ENCODE results near the gene AIFM1. TPM values are rescaled to one million over a fixed set of nuclear protein-coding genes. Genes with fewer than 3 reads are reported as not detected.

Gene AIFM1
- total and polyA plus RNA-seq, 2 experiments from 2014 or later = 29.6 to 47.3 TPM

DNA sequence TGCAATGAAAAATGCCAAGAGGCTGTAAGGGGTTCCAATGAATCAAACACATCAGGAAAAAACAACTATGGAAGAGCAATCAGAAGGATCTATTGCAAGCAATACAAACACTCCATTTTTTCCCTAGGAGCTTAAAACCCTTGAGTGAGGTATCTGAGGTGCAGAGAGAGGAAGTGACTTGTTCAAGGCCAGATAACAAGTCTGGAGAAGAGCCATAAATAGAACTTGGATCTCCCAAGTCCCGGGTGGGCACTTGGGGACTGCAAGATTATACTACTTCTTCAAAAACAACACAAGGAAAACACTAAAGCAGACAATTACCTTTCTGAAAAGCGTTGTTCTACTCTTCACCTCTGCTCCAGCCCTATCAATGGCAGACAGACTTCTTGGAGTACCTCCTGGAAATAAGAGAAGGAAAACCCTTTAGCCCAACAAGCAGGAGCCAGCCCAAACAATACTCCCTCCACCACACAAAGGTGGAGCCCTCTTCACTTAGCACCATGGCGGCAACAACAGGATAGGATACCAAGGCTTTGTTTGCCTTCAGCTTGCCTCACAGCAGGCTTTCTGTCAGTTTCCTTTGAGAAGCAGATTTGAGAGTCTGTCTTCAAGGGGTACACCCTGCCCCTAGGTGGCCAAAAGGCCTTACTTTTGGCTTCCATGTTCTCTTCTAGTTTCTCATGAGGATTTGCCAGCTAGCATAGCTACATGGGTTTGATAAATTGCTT lies 26.0 kb downstream of the AIFM1 start:
- DNase-seq (ENCODE audit: low spot score) (peak; percentile 42), ATAC-seq (peak; percentile 98)
- H3K4me1 ChIP-seq (ENCODE audit: insufficient read depth) = no peaks in the 10 kb centered on the region
- H3K27me3 ChIP-seq (ENCODE audit: insufficient read depth) = no peaks in the 10 kb centered on the region
- H3K27ac ChIP-seq (ENCODE audit: low read depth) = no peak overlapping the region
- no peaks in the 10 kb centered on the region for H3K79me2 ChIP-seq (replicated peaks; ENCODE audit: insufficient read depth)
- no peaks in the 10 kb centered on the region for H3K36me3 ChIP-seq (ENCODE audit: insufficient read depth)
- H3F3A ChIP-seq (replicated peaks; ENCODE audit: low read depth) = no peaks in the 10 kb centered on the region
- Mint-ChIP-seq H3K4me3 (no peak overlapping the region), H3K36me3 (ENCODE audit: low read depth) (peaks cover 45% of the 10 kb centered on the region), H3K9me3 (no peaks in the 10 kb centered on the region; the same call in 2 of the 3 replicates), H3K27me3 (ENCODE audit: insufficient read depth, low read depth, poor library complexity) (peaks cover 1% of the 10 kb centered on the region), H3K27ac (no peak overlapping the region), H3K4me1 (peaks cover 6% of the 10 kb centered on the region)
- no peak overlapping the region for H3K4me2 ChIP-seq
- H3K9me2 ChIP-seq (ENCODE audit: insufficient read depth) = no peaks in the 10 kb centered on the region
- no peak overlapping the region for H2AFZ ChIP-seq
- H4K20me1 ChIP-seq (replicated peaks; ENCODE audit: insufficient read depth) = no peaks in the 10 kb centered on the region
- TF ChIP-seq STAT1 (IDR thresholded peaks at IDR 0.05; ENCODE audit: unreplicated experiment) (no peak), JUNB (IDR thresholded peaks at IDR 0.05; ENCODE audit: unreplicated experiment) (no peak), ZNF331 (CRISPR knock-in tag; IDR thresholded peaks at IDR 0.05; ENCODE audit: low read depth) (no peak), ZNF114 (CRISPR knock-in tag; IDR thresholded peaks at IDR 0.05) (no peak), ZNF462 (CRISPR knock-in tag; IDR thresholded peaks at IDR 0.05) (no peak), POLR2AphosphoS5 (IDR thresholded peaks at IDR 0.05; ENCODE audit: low read depth) (no peak), NANOG (IDR thresholded peaks at IDR 0.05; ENCODE audit: borderline replicate concordance) (no peak), EZH2phosphoT487 (IDR thresholded peaks at IDR 0.05; ENCODE audit: unreplicated experiment) (no peak), EZH2 (IDR thresholded peaks at IDR 0.05; ENCODE audit: low read depth, unreplicated experiment) (no peak), ETS1 (IDR thresholded peaks at IDR 0.05) (no peak), CREB1 (CRISPR knock-in tag; IDR thresholded peaks at IDR 0.05; ENCODE audit: low read depth) (no peak)
- TF ChIP-seq, protein P1, sequence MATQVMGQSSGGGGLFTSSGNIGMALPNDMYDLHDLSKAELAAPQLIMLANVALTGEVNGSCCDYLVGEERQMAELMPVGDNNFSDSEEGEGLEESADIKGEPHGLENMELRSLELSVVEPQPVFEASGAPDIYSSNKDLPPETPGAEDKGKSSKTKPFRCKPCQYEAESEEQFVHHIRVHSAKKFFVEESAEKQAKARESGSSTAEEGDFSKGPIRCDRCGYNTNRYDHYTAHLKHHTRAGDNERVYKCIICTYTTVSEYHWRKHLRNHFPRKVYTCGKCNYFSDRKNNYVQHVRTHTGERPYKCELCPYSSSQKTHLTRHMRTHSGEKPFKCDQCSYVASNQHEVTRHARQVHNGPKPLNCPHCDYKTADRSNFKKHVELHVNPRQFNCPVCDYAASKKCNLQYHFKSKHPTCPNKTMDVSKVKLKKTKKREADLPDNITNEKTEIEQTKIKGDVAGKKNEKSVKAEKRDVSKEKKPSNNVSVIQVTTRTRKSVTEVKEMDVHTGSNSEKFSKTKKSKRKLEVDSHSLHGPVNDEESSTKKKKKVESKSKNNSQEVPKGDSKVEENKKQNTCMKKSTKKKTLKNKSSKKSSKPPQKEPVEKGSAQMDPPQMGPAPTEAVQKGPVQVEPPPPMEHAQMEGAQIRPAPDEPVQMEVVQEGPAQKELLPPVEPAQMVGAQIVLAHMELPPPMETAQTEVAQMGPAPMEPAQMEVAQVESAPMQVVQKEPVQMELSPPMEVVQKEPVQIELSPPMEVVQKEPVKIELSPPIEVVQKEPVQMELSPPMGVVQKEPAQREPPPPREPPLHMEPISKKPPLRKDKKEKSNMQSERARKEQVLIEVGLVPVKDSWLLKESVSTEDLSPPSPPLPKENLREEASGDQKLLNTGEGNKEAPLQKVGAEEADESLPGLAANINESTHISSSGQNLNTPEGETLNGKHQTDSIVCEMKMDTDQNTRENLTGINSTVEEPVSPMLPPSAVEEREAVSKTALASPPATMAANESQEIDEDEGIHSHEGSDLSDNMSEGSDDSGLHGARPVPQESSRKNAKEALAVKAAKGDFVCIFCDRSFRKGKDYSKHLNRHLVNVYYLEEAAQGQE (IDR thresholded peaks at IDR 0.05; ENCODE audit: unreplicated experiment) = no peak
- TF ChIP-seq, protein P2, sequence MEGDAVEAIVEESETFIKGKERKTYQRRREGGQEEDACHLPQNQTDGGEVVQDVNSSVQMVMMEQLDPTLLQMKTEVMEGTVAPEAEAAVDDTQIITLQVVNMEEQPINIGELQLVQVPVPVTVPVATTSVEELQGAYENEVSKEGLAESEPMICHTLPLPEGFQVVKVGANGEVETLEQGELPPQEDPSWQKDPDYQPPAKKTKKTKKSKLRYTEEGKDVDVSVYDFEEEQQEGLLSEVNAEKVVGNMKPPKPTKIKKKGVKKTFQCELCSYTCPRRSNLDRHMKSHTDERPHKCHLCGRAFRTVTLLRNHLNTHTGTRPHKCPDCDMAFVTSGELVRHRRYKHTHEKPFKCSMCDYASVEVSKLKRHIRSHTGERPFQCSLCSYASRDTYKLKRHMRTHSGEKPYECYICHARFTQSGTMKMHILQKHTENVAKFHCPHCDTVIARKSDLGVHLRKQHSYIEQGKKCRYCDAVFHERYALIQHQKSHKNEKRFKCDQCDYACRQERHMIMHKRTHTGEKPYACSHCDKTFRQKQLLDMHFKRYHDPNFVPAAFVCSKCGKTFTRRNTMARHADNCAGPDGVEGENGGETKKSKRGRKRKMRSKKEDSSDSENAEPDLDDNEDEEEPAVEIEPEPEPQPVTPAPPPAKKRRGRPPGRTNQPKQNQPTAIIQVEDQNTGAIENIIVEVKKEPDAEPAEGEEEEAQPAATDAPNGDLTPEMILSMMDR (conservative IDR thresholded peaks at IDR 0.05; ENCODE audit: low read depth in 2 of 2) = no peak
- H3K4me3 ChIP-seq = no peak overlapping the region

Measured in GM23338 (cell line).